Adipocyte (in vitro differentiated cells): ENCODE results near the gene GGNBP2.

Experiments
- DNase-seq: peaks from one replicate; pipeline ENCODE4 v3.0.0-alpha.2; 2015; ENCODE audit warnings: low read depth
- H3K27me3 ChIP-seq: replicated peaks from 2 replicates; pipeline ENCODE4 v1.7.0; 2013; ENCODE audit warnings: mild to moderate bottlenecking, low read length, moderate library complexity; ENCODE audit not compliant: control insufficient read depth, insufficient read depth
- H3K36me3 ChIP-seq: 2 replicates; pipeline ENCODE4 v1.7.0; 2013; ENCODE audit warnings: low read length, mild to moderate bottlenecking, moderate library complexity; ENCODE audit not compliant: control insufficient read depth, insufficient read depth, severe bottlenecking
- H3K4me1 ChIP-seq: 2 replicates; pipeline ENCODE4 v1.7.0; 2013; ENCODE audit warnings: mild to moderate bottlenecking, low read length, moderate library complexity; ENCODE audit not compliant: control insufficient read depth, insufficient read depth
- H3K4me3 ChIP-seq: 2 replicates; pipeline ENCODE4 v1.7.0; 2013; ENCODE audit warnings: mild to moderate bottlenecking, low read length, moderate library complexity
- H3K9ac ChIP-seq: 2 replicates; pipeline ENCODE4 v1.7.0; 2013; ENCODE audit warnings: mild to moderate bottlenecking, low read length, moderate library complexity
- H3K9me3 ChIP-seq: 2 replicates; pipeline ENCODE4 v1.7.0; 2013; ENCODE audit warnings: mild to moderate bottlenecking, low read length, moderate library complexity; ENCODE audit not compliant: control insufficient read depth

The GGNBP2 gene

GRCh38 chr17:36608280-36608679, 63.6 kb downstream of the GGNBP2 start:
- Histone ChIP-seq H3K4me3 (no peak overlapping the region), H3K36me3 (no peaks in the 10 kb centered on the region), H3K4me1 (peaks cover 17% of the 10 kb centered on the region), H3K9me3 (no peaks in the 10 kb centered on the region), H3K9ac (no peak overlapping the region), H3K27me3 (no peaks in the 10 kb centered on the region)
- DNase-seq: no peak

DNA sequence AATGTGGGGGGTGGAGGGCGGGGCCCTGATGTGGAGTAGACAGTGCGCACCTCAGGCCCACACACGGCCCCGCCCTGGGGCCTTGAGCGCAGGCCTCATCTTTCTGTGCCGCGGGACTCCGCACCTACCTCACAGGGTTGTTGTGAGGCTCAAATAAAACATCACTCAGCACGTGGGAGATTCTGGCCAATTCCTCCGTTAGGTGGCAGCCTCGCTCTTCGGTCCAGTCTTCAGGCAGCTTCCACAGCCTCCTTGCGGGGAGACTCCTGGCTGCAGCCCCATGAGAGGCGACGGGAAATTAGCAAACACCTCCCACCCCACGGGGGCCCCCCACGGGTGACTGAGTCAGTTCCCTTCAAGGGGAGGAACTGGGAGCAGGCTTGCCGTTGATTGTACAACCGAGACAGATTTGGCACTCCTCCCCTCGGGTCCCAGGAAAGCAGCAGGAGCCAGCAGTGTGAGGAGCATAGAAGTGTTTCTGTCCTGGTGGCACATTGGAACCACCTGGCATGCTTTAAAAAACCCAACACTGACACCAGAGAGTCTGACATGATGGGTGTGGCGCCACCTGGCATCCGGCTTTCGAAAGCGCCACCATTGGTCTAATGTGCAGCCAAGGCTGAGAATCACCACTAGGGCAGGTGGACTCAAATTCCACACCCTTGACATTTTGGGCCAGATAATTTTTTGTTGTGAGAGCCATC, 64.2 kb downstream of the GGNBP2 start:
- Histone ChIP-seq H3K9me3 (no peaks in the 10 kb centered on the region), H3K4me3 (no peak overlapping the region), H3K36me3 (no peaks in the 10 kb centered on the region), H3K9ac (no peak overlapping the region), H3K27me3 (no peaks in the 10 kb centered on the region), H3K4me1 (peaks cover 17% of the 10 kb centered on the region)
- peak; percentile 77 for DNase-seq

DNA sequence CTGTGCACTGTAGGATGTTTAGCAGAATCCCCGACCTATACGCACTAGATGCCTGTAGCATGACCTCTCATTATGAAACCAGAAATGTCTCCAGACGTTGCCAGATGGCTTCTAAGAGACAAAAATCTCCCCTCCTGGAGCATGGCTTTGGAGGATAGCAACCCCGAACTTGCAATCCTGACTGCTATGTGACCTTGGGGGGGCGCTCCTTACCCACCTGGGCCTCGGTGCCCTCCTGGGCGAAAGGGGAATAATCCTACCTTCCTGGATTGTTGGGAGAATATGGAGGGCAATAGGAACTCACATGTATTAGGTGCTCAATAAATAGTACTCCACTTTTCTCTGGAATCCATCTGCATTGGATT, 64.8 kb downstream of the GGNBP2 start:
- peaks cover 17% of the 10 kb centered on the region for H3K4me1 ChIP-seq
- no peak for DNase-seq
- H3K36me3 ChIP-seq: no peaks in the 10 kb centered on the region
- H3K4me3 ChIP-seq: no peak overlapping the region
- H3K27me3 ChIP-seq: no peaks in the 10 kb centered on the region
- H3K9ac ChIP-seq: no peak overlapping the region
- H3K9me3 ChIP-seq: no peaks in the 10 kb centered on the region

- H3K36me3 ChIP-seq: no peaks in the 10 kb centered on the region
- H3K4me3 ChIP-seq: no peak overlapping the region
- H3K4me1 ChIP-seq: peaks cover 17% of the 10 kb centered on the region
- H3K9ac ChIP-seq: no peak overlapping the region
- H3K27me3 ChIP-seq: no peaks in the 10 kb centered on the region
- H3K9me3 ChIP-seq: no peaks in the 10 kb centered on the region
- no peak for DNase-seq
These were observed 65.8 kb downstream of the GGNBP2 start for GRCh38 chr17:36610474-36610873.

GRCh38 chr17:36611345-36612072, 66.8 kb downstream of the GGNBP2 start:
- no peak overlapping the region for H3K4me3 ChIP-seq
- peaks cover 17% of the 10 kb centered on the region for H3K4me1 ChIP-seq
- H3K27me3 ChIP-seq: no peaks in the 10 kb centered on the region
- DNase-seq: peak; percentile 69
- H3K9me3 ChIP-seq: no peaks in the 10 kb centered on the region
- no peak overlapping the region for H3K9ac ChIP-seq
- H3K36me3 ChIP-seq: no peaks in the 10 kb centered on the region

DNA sequence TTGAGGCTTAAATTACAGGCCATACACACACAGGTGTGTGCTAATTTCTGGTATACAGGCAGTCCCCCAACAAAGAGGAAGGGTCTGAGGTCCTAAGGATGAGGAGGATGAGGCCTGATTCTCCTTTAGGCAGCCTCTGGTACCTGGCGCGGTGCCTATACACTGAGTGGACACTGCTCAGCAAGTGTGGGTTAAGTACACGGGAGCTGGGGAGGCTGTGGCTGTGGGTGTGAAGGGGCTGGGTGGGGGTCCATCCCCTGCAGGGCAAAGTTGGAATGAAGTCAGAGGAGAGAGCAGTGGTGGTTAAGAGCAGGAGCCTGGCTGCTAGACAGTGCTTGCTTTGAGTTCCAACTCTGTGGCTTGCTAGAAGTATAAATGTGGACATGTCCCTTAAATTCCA, 67.6 kb downstream of the GGNBP2 start:
- Histone ChIP-seq H3K27me3 (no peaks in the 10 kb centered on the region), H3K4me1 (peaks cover 17% of the 10 kb centered on the region), H3K4me3 (no peak overlapping the region), H3K36me3 (no peaks in the 10 kb centered on the region), H3K9ac (no peak overlapping the region), H3K9me3 (no peaks in the 10 kb centered on the region)
- DNase-seq: no peak

- no peak overlapping the region for H3K9ac ChIP-seq
- no peak overlapping the region for H3K4me3 ChIP-seq
- H3K27me3 ChIP-seq: no peaks in the 10 kb centered on the region
- DNase-seq: no peak
- peaks cover 17% of the 10 kb centered on the region for H3K4me1 ChIP-seq
- H3K36me3 ChIP-seq: no peaks in the 10 kb centered on the region
- no peaks in the 10 kb centered on the region for H3K9me3 ChIP-seq
These were observed 68.4 kb downstream of the GGNBP2 start for GRCh38 chr17:36613155-36613554.

GRCh38 chr17:36614081-36614480, 69.4 kb downstream of the GGNBP2 start:
- H3K4me3 ChIP-seq: no peak overlapping the region
- H3K4me1 ChIP-seq: peaks cover 11% of the 10 kb centered on the region
- H3K9ac ChIP-seq: no peak overlapping the region
- H3K9me3 ChIP-seq: no peaks in the 10 kb centered on the region
- no peaks in the 10 kb centered on the region for H3K27me3 ChIP-seq
- no peak for DNase-seq
- H3K36me3 ChIP-seq: no peaks in the 10 kb centered on the region

- Histone ChIP-seq H3K4me1 (peaks cover 8% of the 10 kb centered on the region), H3K36me3 (no peaks in the 10 kb centered on the region), H3K9ac (no peak overlapping the region), H3K27me3 (no peaks in the 10 kb centered on the region), H3K4me3 (no peak overlapping the region), H3K9me3 (no peaks in the 10 kb centered on the region)
- no peak for DNase-seq
These were observed 70.2 kb downstream of the GGNBP2 start for GRCh38 chr17:36614933-36615332.

- DNase-seq: no peak
- Histone ChIP-seq H3K4me1 (peaks cover 7% of the 10 kb centered on the region), H3K9ac (no peak overlapping the region), H3K36me3 (no peaks in the 10 kb centered on the region), H3K27me3 (no peaks in the 10 kb centered on the region), H3K9me3 (no peaks in the 10 kb centered on the region), H3K4me3 (no peak overlapping the region)
These were observed 71.6 kb downstream of the GGNBP2 start for GRCh38 chr17:36616061-36617029.

DNA sequence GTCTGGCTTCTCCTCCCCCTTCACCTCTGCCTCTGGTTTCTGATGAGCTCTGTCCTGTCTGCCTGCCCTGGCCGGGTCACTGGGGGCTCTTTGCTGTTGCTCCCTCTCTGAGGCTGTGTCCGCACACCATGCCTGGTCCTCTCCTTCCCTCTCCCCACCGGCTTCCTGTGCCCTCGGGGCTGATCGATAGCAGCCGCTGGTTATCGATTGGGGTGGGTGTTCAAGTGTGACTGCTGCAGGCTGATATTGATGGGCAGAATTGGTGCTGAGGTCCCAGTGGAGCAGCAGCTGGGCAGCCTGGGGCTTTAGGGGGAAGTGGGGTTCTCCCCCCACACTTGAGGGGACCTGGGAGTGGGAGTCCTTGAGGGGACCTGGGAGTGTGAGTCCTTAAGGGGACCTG, 73.1 kb downstream of the GGNBP2 start:
- H3K9ac ChIP-seq: no peak overlapping the region
- no peaks in the 10 kb centered on the region for H3K27me3 ChIP-seq
- DNase-seq: no peak
- H3K36me3 ChIP-seq: no peaks in the 10 kb centered on the region
- no peak overlapping the region for H3K4me3 ChIP-seq
- no peaks in the 10 kb centered on the region for H3K4me1 ChIP-seq
- no peaks in the 10 kb centered on the region for H3K9me3 ChIP-seq
